OCI-LY7 (cell line): ENCODE data around the gene CPHXL2. TPM values are rescaled to one million over a fixed set of nuclear protein-coding genes. Genes with fewer than 3 reads are reported as not detected.

Experiments used
- BruUV-seq: library from RNA; stranded (reverse); fragments of 400-500 nt; replicated peaks from 2 replicates; lab custom pipeline; 2021; lab: Mats Ljungman, UMichigan
- CTCF ChIA-PET: fragments of 300-600 bp; sonication (Branson Sonifier 250); formaldehyde crosslinking; loops from one replicate; lab custom pipeline; 2022; ENCODE audit warnings: antibody characterized with exemption; ENCODE audit not compliant: unreplicated experiment; lab: Charles Lee
- POLR2A ChIA-PET: fragments of 300-600 bp; sonication (Branson Sonifier 250); formaldehyde crosslinking; loops from one replicate; lab custom pipeline; 2022; ENCODE audit warnings: antibody characterized with exemption; lab: Charles Lee
- DNase-seq: peaks from one replicate; pipeline ENCODE4 v3.0.0-alpha.2; 2015; ENCODE audit warnings: low spot score
- H2AFZ ChIP-seq: fragments of 200-600 bp; sonication (generic), shearing (Covaris generic); 2 replicates; pipeline ENCODE4 v1.6.1; 2014; ENCODE audit warnings: mild to moderate bottlenecking, antibody characterized with exemption, low read length, moderate library complexity
- H3K27ac ChIP-seq: fragments of 200-600 bp; sonication (generic); 2 replicates; pipeline ENCODE4 v1.5.1; 2014; ENCODE audit warnings: mixed run types, low read depth, mild to moderate bottlenecking, moderate library complexity, low read length, inconsistent platforms; ENCODE audit not compliant: poor library complexity, severe bottlenecking
- H3K36me3 ChIP-seq: fragments of 200-600 bp; sonication (generic); 2 replicates; pipeline ENCODE4 v1.6.1; 2014; ENCODE audit warnings: mild to moderate bottlenecking, antibody characterized with exemption, low read length, moderate library complexity, mixed read lengths; ENCODE audit not compliant: insufficient read depth
- H3K4me1 ChIP-seq: fragments of 200-600 bp; sonication (generic); 2 replicates; pipeline ENCODE4 v1.5.1; 2014; ENCODE audit warnings: mild to moderate bottlenecking, low read length; ENCODE audit not compliant: insufficient read depth, poor library complexity, severe bottlenecking
- H3K4me2 ChIP-seq: fragments of 200-600 bp; sonication (generic); 2 replicates; pipeline ENCODE4 v1.6.1; 2014; ENCODE audit warnings: mild to moderate bottlenecking, low read length
- H3K4me3 ChIP-seq: fragments of 200-600 bp; sonication (generic); 2 replicates; pipeline ENCODE4 v1.5.1; 2014; ENCODE audit warnings: mild to moderate bottlenecking, low read depth, low read length; ENCODE audit not compliant: poor library complexity, severe bottlenecking
- H3K79me2 ChIP-seq: fragments of 200-600 bp; sonication (generic); 2 replicates; pipeline ENCODE4 v1.6.1; 2016; ENCODE audit warnings: low read depth, mild to moderate bottlenecking, low read length, moderate library complexity, mixed read lengths; ENCODE audit not compliant: insufficient read depth
- H3K9me2 ChIP-seq: fragments of 200-600 bp; sonication (generic); 2 replicates; pipeline ENCODE4 v1.6.1; 2016; ENCODE audit warnings: mild to moderate bottlenecking, low read length, mixed read lengths; ENCODE audit not compliant: insufficient read depth
- H3K9me3 ChIP-seq: fragments of 200-600 bp; sonication (generic); 2 replicates; pipeline ENCODE4 v1.6.1; 2014; ENCODE audit warnings: mild to moderate bottlenecking, mixed run types, low read length, mixed read lengths
- H4K20me1 ChIP-seq: fragments of 200-600 bp; sonication (generic); 2 replicates; pipeline ENCODE4 v1.6.1; 2014; ENCODE audit warnings: mild to moderate bottlenecking, antibody characterized with exemption, low read length, moderate library complexity, mixed read lengths; ENCODE audit not compliant: insufficient read depth
- CTCF ChIP-seq: fragments of 200-600 bp; sonication (generic); conservative IDR thresholded peaks from 2 replicates; pipeline ENCODE4 v1.5.1; 2014; ENCODE audit warnings: mild to moderate bottlenecking, antibody characterized with exemption, low read length, moderate library complexity, mixed read lengths
- EZH2phosphoT487 ChIP-seq: fragments of 200-600 bp; sonication (generic); IDR thresholded peaks from 2 replicates; pipeline ENCODE4 v1.6.1; 2018; ENCODE audit warnings: low read depth, borderline replicate concordance, mild to moderate bottlenecking, mixed run types, antibody characterized with exemption, low read length, moderate library complexity, mixed read lengths
- intact Hi-C: fragments of 100-400 bp; cut with micrococcal nuclease; formaldehyde crosslinking; loops from one replicate; pipeline ENCODE4 v1.10.0; 2022; ENCODE audit not compliant: unreplicated experiment
- total RNA-seq, 2 experiments: library from RNA; depleted of rRNA in 1 of 2; stranded (reverse); fragments of >200 nt in 1 of 2; shearing (Covaris generic) in 1 of 2; gene quantifications; 2 replicates each; pipeline ENCODE4 v1.2.3, GENCODE V29; 2014 to 2022

The CPHXL2 gene
- total RNA-seq, 2 experiments from 2014 or later, result not detected

GRCh38 chr16:75695708-75696107, 18.9 kb upstream of the CPHXL2 start:
- no TSS peak for BruUV-seq
- no peaks in the 10 kb centered on the region for H4K20me1 ChIP-seq
- peak; percentile 3 for DNase-seq
- POLR2A ChIA-PET, result interaction anchor here (0.7 kb wide), 1 partner anchor 9 kb away, joined by 3 read pairs; no protein-coding TSS in a partner anchor
- no peak overlapping the region for H3K4me2 ChIP-seq
- H3K27ac ChIP-seq, result no peak overlapping the region
- intact Hi-C loops, result no loop called here
- no peak for TF ChIP-seq EZH2phosphoT487
- peak; percentile 62 for TF ChIP-seq CTCF
- no peaks in the 10 kb centered on the region for H3K36me3 ChIP-seq
- H3K9me3 ChIP-seq, result no peaks in the 10 kb centered on the region
- H2AFZ ChIP-seq, result no peak overlapping the region
- H3K9me2 ChIP-seq, result no peaks in the 10 kb centered on the region
- no peak overlapping the region for H3K4me3 ChIP-seq
- no peaks in the 10 kb centered on the region for H3K79me2 ChIP-seq
- CTCF ChIA-PET, result no interaction called here
- no peaks in the 10 kb centered on the region for H3K4me1 ChIP-seq

GRCh38 chr16:75687361-75687760, 10.6 kb upstream of the CPHXL2 start:
- intact Hi-C loops, result no loop called here
- TF ChIP-seq EZH2phosphoT487 (no peak), CTCF (no peak)
- BruUV-seq, result no TSS peak
- Histone ChIP-seq H3K9me3 (0 out of 2 replicates have a peak, but pooled peaks cover 8% of the 10 kb centered on the region), H3K4me2 (no peak overlapping the region), H3K4me1 (no peaks in the 10 kb centered on the region), H3K27ac (no peak overlapping the region), H3K79me2 (no peaks in the 10 kb centered on the region), H2AFZ (no peak overlapping the region), H3K4me3 (no peak overlapping the region), H4K20me1 (no peaks in the 10 kb centered on the region), H3K36me3 (no peaks in the 10 kb centered on the region), H3K9me2 (no peaks in the 10 kb centered on the region)
- ChIA-PET POLR2A (no interaction called here), CTCF (no interaction called here)
- DNase-seq, result no peak

- H3K79me2 ChIP-seq, result no peaks in the 10 kb centered on the region
- H2AFZ ChIP-seq, result no peak overlapping the region
Measured at GRCh38 chr16:75682308-75682707, 5.5 kb upstream of the CPHXL2 start.

More at GRCh38 chr16:75682308-75682707, 5.5 kb upstream of the CPHXL2 start:
- Histone ChIP-seq H3K4me1 (no peaks in the 10 kb centered on the region), H3K9me3 (0 out of 2 replicates have a peak, but pooled peaks cover 8% of the 10 kb centered on the region), H4K20me1 (no peaks in the 10 kb centered on the region), H3K4me3 (no peak overlapping the region), H3K36me3 (no peaks in the 10 kb centered on the region), H3K27ac (no peak overlapping the region), H3K4me2 (no peak overlapping the region), H3K9me2 (no peaks in the 10 kb centered on the region)
- no peak for DNase-seq
- ChIA-PET CTCF (no interaction called here), POLR2A (interaction anchor here (0.5 kb wide), 1 partner anchor 175 kb away, joined by 3 read pairs; no protein-coding TSS in a partner anchor)
- BruUV-seq, result no TSS peak
- intact Hi-C loops, result no loop called here
- no peak for TF ChIP-seq EZH2phosphoT487
- no peak for TF ChIP-seq CTCF
